Activated T-cell treated with anti-CD3 and anti-CD28 coated beads, Interleukin-2, amount 50 U/mL, for 72 hours (primary cell): ENCODE results near the gene TSPY10. TPM values are rescaled to one million over a fixed set of nuclear protein-coding genes. Genes with fewer than 3 reads are reported as not detected.
"Not testable (repeated sequence)": the region's sequence is repeated elsewhere in the genome, so short reads cannot be mapped to it uniquely, and the experiment has no call there.

Experiments
- ATAC-seq, 2 donors: fragments of 150-1000 bp; cut with Tn5 transposase; replicated peaks in 1 of 2; 2 replicates each; pipeline ENCODE4 v1.10.0; 2021; ENCODE audit warnings: moderate library complexity in 2 of 2, mild to moderate bottlenecking in 1 of 2
- DNase-seq, 2 donors: peaks; one replicate each; pipeline ENCODE4 v3.0.0; 2021 to 2022; ENCODE audit warnings: mixed read lengths in 1 of 2
- H3K27ac Mint-ChIP-seq: one replicate; pipeline ENCODE4 v1.8.0; 2022; ENCODE audit warnings: mild to moderate bottlenecking, moderate library complexity, mixed read lengths
- H3K27me3 Mint-ChIP-seq: one replicate; pipeline ENCODE4 v1.8.0; 2022; ENCODE audit warnings: low read depth, mixed read lengths
- H3K36me3 Mint-ChIP-seq, 2 donors: one replicate each; pipeline ENCODE4 v1.8.0; 2022; ENCODE audit warnings: mixed read lengths in 2 of 2, mild to moderate bottlenecking in 1 of 2; ENCODE audit not compliant: insufficient read depth in 2 of 2
- H3K4me1 Mint-ChIP-seq: one replicate; pipeline ENCODE4 v1.8.0; 2022; ENCODE audit warnings: low read depth, mixed read lengths
- H3K4me3 Mint-ChIP-seq, 2 donors: one replicate each; pipeline ENCODE4 v1.8.0; 2022; ENCODE audit warnings: mild to moderate bottlenecking in 2 of 2, mixed read lengths in 2 of 2, moderate library complexity in 2 of 2
- H3K9me3 Mint-ChIP-seq, 2 donors: one replicate each; pipeline ENCODE4 v1.8.0; 2022; ENCODE audit warnings: mixed read lengths in 2 of 2
- total RNA-seq, 2 donors: library from RNA; stranded (reverse); gene quantifications; one replicate each; pipeline ENCODE4 v1.2.3, GENCODE V29; 2022

TSPY10 gene, protein sequence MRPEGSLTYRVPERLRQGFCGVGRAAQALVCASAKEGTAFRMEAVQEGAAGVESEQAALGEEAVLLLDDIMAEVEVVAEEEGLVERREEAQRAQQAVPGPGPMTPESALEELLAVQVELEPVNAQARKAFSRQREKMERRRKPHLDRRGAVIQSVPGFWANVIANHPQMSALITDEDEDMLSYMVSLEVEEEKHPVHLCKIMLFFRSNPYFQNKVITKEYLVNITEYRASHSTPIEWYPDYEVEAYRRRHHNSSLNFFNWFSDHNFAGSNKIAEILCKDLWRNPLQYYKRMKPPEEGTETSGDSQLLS
- total RNA-seq: not detected

- not testable (repeated sequence) for H3K4me1 Mint-ChIP-seq, ATAC-seq
Measured at GRCh38 chrY:9527580-9527979, at the start of gene TSPY10. TSS of gene TSPY10 (plus strand) at chrY:9527880. CDS start at chrY:9527926, 46 bp downstream.

DNA sequence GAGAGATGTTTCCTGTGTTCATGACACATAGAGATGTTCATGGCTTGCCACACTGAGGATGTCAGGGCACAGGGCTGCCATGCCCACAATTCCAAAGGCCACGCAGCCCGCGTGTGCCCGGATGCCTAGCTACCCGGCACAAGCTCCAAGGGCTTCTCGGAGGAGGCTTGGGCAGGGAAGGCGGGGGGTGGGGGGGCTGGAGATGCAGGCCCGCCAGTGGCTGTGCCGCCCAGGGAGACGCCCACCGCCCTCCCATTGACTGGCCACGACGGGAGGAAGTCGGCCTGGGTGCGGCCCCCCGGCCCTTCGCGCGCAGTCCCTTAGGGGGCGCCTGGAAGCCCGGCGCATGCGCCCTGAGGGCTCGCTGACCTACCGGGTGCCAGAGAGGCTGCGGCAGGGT lies 40.7 kb upstream of the TSPY10 start, which contains the start of gene TSPY9:
Gene TSPY9, plus strand, starts transcription at position 301 of the 400 bp plus-strand sequence. Its CDS starts 46 bp downstream, at position 347.
- not testable (repeated sequence) for H3K27me3 Mint-ChIP-seq, H3K4me1 Mint-ChIP-seq, H3K9me3 Mint-ChIP-seq, H3K27ac Mint-ChIP-seq, H3K36me3 Mint-ChIP-seq, H3K4me3 Mint-ChIP-seq, DNase-seq, ATAC-seq

More at GRCh38 chrY:9527580-9527979, at the start of gene TSPY10:
- not testable (repeated sequence) for H3K9me3 Mint-ChIP-seq, DNase-seq, H3K36me3 Mint-ChIP-seq, H3K4me3 Mint-ChIP-seq, H3K27ac Mint-ChIP-seq, H3K27me3 Mint-ChIP-seq

DNA sequence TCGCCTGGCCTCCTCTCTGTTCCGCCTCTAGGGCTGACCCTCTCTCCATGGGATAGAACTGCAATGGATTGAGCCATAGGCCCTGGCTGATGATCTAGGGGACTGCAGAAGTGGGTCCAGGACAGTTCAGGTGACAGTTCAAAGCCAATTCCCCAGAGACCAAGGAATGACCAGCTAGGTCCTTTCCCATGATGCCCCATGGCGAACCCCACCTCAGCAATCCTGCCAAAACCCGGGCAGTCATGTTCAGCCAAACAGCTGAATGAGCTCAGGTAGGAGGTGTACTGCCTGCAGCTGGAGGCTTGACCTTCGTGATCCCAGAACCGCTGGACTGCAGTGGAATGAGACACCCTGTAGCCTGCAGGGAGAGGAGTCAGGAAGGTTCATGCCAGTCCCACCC lies 23.3 kb upstream of the TSPY10 start:
- H3K27ac Mint-ChIP-seq, H3K4me1 Mint-ChIP-seq, H3K9me3 Mint-ChIP-seq, DNase-seq, ATAC-seq, H3K4me3 Mint-ChIP-seq, H3K27me3 Mint-ChIP-seq, H3K36me3 Mint-ChIP-seq: not testable (repeated sequence)

- H3K9me3 Mint-ChIP-seq, H3K27me3 Mint-ChIP-seq, ATAC-seq, H3K4me3 Mint-ChIP-seq, H3K4me1 Mint-ChIP-seq, H3K27ac Mint-ChIP-seq, H3K36me3 Mint-ChIP-seq, DNase-seq: not testable (repeated sequence)
Measured at GRCh38 chrY:9516287-9516686, 11.4 kb upstream of the TSPY10 start.

Other genes starting within 250 kb of the TSPY10 start
- not detected for gene TSPY4, start 190.4 kb upstream of the TSPY10 start, total RNA-seq
- gene TSPY8, start 170.1 kb upstream of the TSPY10 start, total RNA-seq: not detected
- gene TSPY3, start 129.5 kb upstream of the TSPY10 start, total RNA-seq: not detected
- gene TSPY1, start 60.9 kb upstream of the TSPY10 start, total RNA-seq: not detected
- not detected for gene TSPY9, start 40.6 kb upstream of the TSPY10 start, total RNA-seq